ENCODE measurements around the gene CD83. TPM values are rescaled to one million over a fixed set of nuclear protein-coding genes. Genes with fewer than 3 reads are reported as not detected.

The CD83 gene
- total RNA-seq, 1 experiment from 2014 or later, result 7.0 TPM

DNA sequence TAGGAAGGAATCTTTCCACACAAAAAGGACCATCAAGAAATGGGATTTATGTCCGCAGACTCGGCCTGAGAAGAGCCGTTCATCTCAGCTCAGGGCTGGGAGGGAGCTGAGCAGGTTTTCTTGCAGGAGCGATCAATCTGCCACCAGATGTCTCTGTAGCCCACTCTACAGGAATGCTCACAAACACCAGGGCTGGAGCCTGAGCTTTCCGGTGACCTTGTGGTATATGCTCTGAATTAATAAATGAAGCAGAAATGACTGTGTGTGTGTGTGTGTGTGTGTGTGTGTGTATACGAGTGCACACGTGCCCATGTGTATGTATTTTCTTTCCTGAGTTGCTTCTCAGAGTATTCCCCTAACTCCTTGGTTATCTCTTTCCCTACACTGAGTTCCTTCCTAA, 12.0 kb downstream of the CD83 start:
- no peak overlapping the region for H2BK120ac ChIP-seq (ENCODE audit: low read depth, low read length, poor library complexity, severe bottlenecking)
- no peak overlapping the region for H2BK15ac ChIP-seq (ENCODE audit: low read depth, low read length)
- H3K9me3 ChIP-seq (ENCODE audit: control insufficient read depth, low read depth, low read length), result no peaks in the 10 kb centered on the region
- H3K79me1 ChIP-seq (ENCODE audit: insufficient read depth, low read depth, low read length, poor library complexity, severe bottlenecking), result no peaks in the 10 kb centered on the region
- H4K20me1 ChIP-seq (ENCODE audit: control insufficient read depth, insufficient read depth, insufficient read length), result no peaks in the 10 kb centered on the region
- peaks cover 12% of the 10 kb centered on the region; the same call in 1 of the 2 replicates for H3K4me1 ChIP-seq (ENCODE audit: insufficient read depth, low read length)
- DNase-seq, result peak; percentile 69
- H3T11ph ChIP-seq (ENCODE audit: low read length), result no peak overlapping the region
- Mint-ChIP-seq H3K36me3 (ENCODE audit: insufficient read depth in 1 of 3, low read depth in 3 of 3) (no peaks in the 10 kb centered on the region; a peak in 3 of 7 replicates), H3K4me1 (peaks cover 29 to 30% of the 10 kb centered on the region in 2 experiments), H3K4me3 (peak overlapping the region in 1 of 2 experiments; percentile 7; a peak in 1 of 5 replicates), H3K27ac (peak overlapping the region; percentile 24 to 42 (median 25); a peak in 2 of 7 replicates), H3K27me3 (ENCODE audit: low read depth) (no peaks in the 10 kb centered on the region), H3K9me3 (no peaks in the 10 kb centered on the region)
- H3K23ac ChIP-seq (ENCODE audit: insufficient read length, low read depth, low read length), result no peak overlapping the region
- H3K79me2 ChIP-seq (ENCODE audit: insufficient read depth, low read length), result no peaks in the 10 kb centered on the region
- H3K27me3 ChIP-seq (ENCODE audit: insufficient read depth, low read length), result no peaks in the 10 kb centered on the region
- no peak overlapping the region for H3K4me2 ChIP-seq (ENCODE audit: insufficient read depth, insufficient read length, low read length)
- H2BK5ac ChIP-seq (ENCODE audit: insufficient read length, low read length), result no peak overlapping the region
- H4K5ac ChIP-seq (ENCODE audit: insufficient read length, low read depth, low read length), result no peak overlapping the region
- no peak overlapping the region for H3K9ac ChIP-seq (ENCODE audit: extremely low read depth, insufficient read length, low read length)
- H2BK20ac ChIP-seq (ENCODE audit: low read depth, low read length, poor library complexity, severe bottlenecking), result no peak overlapping the region
- no peak overlapping the region for H3K4ac ChIP-seq (ENCODE audit: low read depth, low read length)
- no peak overlapping the region for H4K91ac ChIP-seq (ENCODE audit: insufficient read length, low read depth, low read length)
- no CpG with 5 or more reads among the region's 7 CpGs for WGBS (ENCODE audit: extremely low coverage, insufficient read length, low lambda C conversion rate)
- peak; percentile 73 for TF ChIP-seq CTCF (conservative IDR thresholded peaks at IDR 0.05)
- no peak overlapping the region for H2AFZ ChIP-seq (ENCODE audit: low read length)
- no peak overlapping the region for H3K56ac ChIP-seq (ENCODE audit: insufficient read length, low read depth, low read length)
- no peak overlapping the region for H3K14ac ChIP-seq (ENCODE audit: insufficient read depth, low read length)
- H3K23me2 ChIP-seq (ENCODE audit: insufficient read length, low read depth, low read length, poor library complexity, severe bottlenecking), result no peaks in the 10 kb centered on the region
- H2AK5ac ChIP-seq (ENCODE audit: insufficient read length, low read length), result no peak overlapping the region
- H3K18ac ChIP-seq (ENCODE audit: insufficient read length, low read depth, low read length), result no peak overlapping the region
- no peak overlapping the region for H2BK12ac ChIP-seq (ENCODE audit: insufficient read length, low read depth, low read length)
- H3K27ac ChIP-seq (ENCODE audit: insufficient read length, low read depth, low read length), result no peak overlapping the region
- no peak overlapping the region for H4K8ac ChIP-seq (replicated peaks; ENCODE audit: insufficient read length, low read depth, low read length)
